Neural cell (in vitro differentiated cells): ENCODE results near the gene TOP2B. TPM values are rescaled to one million over a fixed set of nuclear protein-coding genes. Genes with fewer than 3 reads are reported as not detected.

Source experiments
- H2AFZ ChIP-seq: fragments of 200-600, 300-800 bp; sonication (generic), shearing (Covaris generic); 2 replicates; pipeline ENCODE4 v1.6.0; 2014; ENCODE audit warnings: low read depth, mild to moderate bottlenecking, antibody characterized with exemption, low read length, moderate library complexity
- H3F3A ChIP-seq: fragments of 200-600 bp; shearing (Covaris generic); 2 replicates; pipeline ENCODE4 v1.6.1; 2016; ENCODE audit warnings: mild to moderate bottlenecking, moderate library complexity, mixed read lengths, antibody characterized with exemption, low read length; ENCODE audit not compliant: insufficient read depth, poor library complexity, severe bottlenecking
- H3K27ac ChIP-seq: fragments of 200-600, 300-800 bp; sonication (generic), shearing (Covaris generic); 2 replicates; pipeline ENCODE4 v1.5.1; 2014; ENCODE audit warnings: mild to moderate bottlenecking, low read length, moderate library complexity
- H3K27me3 ChIP-seq: fragments of 300-800, 200-600 bp; sonication (generic), shearing (Covaris generic); 2 replicates; pipeline ENCODE4 v1.6.0; 2014; ENCODE audit warnings: mild to moderate bottlenecking, low read depth, low read length, moderate library complexity; ENCODE audit not compliant: insufficient read depth
- H3K36me3 ChIP-seq: fragments of 300-800, 200-600 bp; sonication (generic), shearing (Covaris generic); 2 replicates; pipeline ENCODE4 v1.5.1; 2014; ENCODE audit warnings: mild to moderate bottlenecking, antibody characterized with exemption, low read length, moderate library complexity; ENCODE audit not compliant: insufficient read depth
- H3K4me2 ChIP-seq: fragments of 300-800, 200-600 bp; sonication (generic), shearing (Covaris generic); 2 replicates; pipeline ENCODE4 v1.6.0; 2014; ENCODE audit warnings: mild to moderate bottlenecking, low read length
- H3K4me3 ChIP-seq: fragments of 300-800, 200-600 bp; sonication (generic), shearing (Covaris generic); 2 replicates; pipeline ENCODE4 v1.5.1; 2014; ENCODE audit warnings: mild to moderate bottlenecking, low read length, moderate library complexity
- H3K79me2 ChIP-seq: fragments of 200-600 bp; shearing (Covaris generic); replicated peaks from 2 replicates; pipeline ENCODE4 v1.6.0; 2014; ENCODE audit warnings: mild to moderate bottlenecking, low read length, moderate library complexity; ENCODE audit not compliant: insufficient read depth
- H3K9ac ChIP-seq: fragments of 300-800, 200-600 bp; sonication (generic), shearing (Covaris generic); 2 replicates; pipeline ENCODE4 v1.6.1; 2016; ENCODE audit warnings: mild to moderate bottlenecking, low read length, mixed read lengths
- H3K9me2 ChIP-seq: fragments of 200-600 bp; shearing (Covaris generic); 2 replicates; pipeline ENCODE4 v1.6.1; 2016; ENCODE audit warnings: mild to moderate bottlenecking, low read length, mixed read lengths; ENCODE audit not compliant: insufficient read depth
- H3K9me3 ChIP-seq: fragments of 200-600, 300-800 bp; sonication (generic), shearing (Covaris generic); 2 replicates; pipeline ENCODE4 v1.6.1; 2016; ENCODE audit warnings: mild to moderate bottlenecking, mixed run types, low read length, moderate library complexity, mixed read lengths
- H4K20me1 ChIP-seq: fragments of 200-600 bp; shearing (Covaris generic); 2 replicates; pipeline ENCODE4 v1.6.1; 2016; ENCODE audit warnings: mild to moderate bottlenecking, mixed run types; ENCODE audit not compliant: insufficient read depth
- CTCF ChIP-seq: fragments of 450-650 bp; IDR thresholded peaks from 2 replicates; pipeline ENCODE4 v1.5.1; 2014; ENCODE audit warnings: antibody characterized with exemption, mild to moderate bottlenecking, moderate library complexity; ENCODE audit not compliant: poor library complexity, severe bottlenecking
- EP300 ChIP-seq: fragments of 450-650 bp; conservative IDR thresholded peaks from 2 replicates; pipeline ENCODE4 v1.6.1; 2014; ENCODE audit warnings: antibody characterized with exemption, mild to moderate bottlenecking, moderate library complexity; ENCODE audit not compliant: poor library complexity, severe bottlenecking
- EZH2 ChIP-seq: fragments of 200-600, 300-800 bp; shearing (Covaris generic), sonication (generic); IDR thresholded peaks from 2 replicates; pipeline ENCODE4 v1.6.1; 2014; ENCODE audit warnings: antibody characterized with exemption, low read length, borderline replicate concordance, mild to moderate bottlenecking; ENCODE audit not compliant: insufficient read depth, poor library complexity, severe bottlenecking
- MXI1 ChIP-seq: fragments of 450-650 bp; conservative IDR thresholded peaks from 2 replicates; pipeline ENCODE4 v1.6.1; 2014; ENCODE audit warnings: antibody characterized with exemption, mild to moderate bottlenecking; ENCODE audit not compliant: poor library complexity, severe bottlenecking
- POLR2AphosphoS5 ChIP-seq: IDR thresholded peaks from 2 replicates; pipeline ENCODE4 v1.6.1; 2012
- RAD21 ChIP-seq: fragments of 450-650 bp; conservative IDR thresholded peaks from 2 replicates; pipeline ENCODE4 v1.6.1; 2014; ENCODE audit warnings: antibody characterized with exemption, mild to moderate bottlenecking, moderate library complexity
- REST ChIP-seq: IDR thresholded peaks from 2 replicates; pipeline ENCODE4 v1.6.1; 2012; ENCODE audit warnings: borderline replicate concordance
- SMC3 ChIP-seq: fragments of 450-650 bp; conservative IDR thresholded peaks from 2 replicates; pipeline ENCODE4 v1.6.1; 2014; ENCODE audit warnings: antibody characterized with exemption, mild to moderate bottlenecking, moderate library complexity; ENCODE audit not compliant: poor library complexity
- TAF1 ChIP-seq: IDR thresholded peaks from 2 replicates; pipeline ENCODE4 v1.6.1; 2012; ENCODE audit warnings: low read depth
- polyA plus RNA-seq: library from polyadenylated mRNA; depleted of rRNA; stranded (reverse); fragments of >200 nt; gene quantifications from 2 replicates; pipeline ENCODE4 v1.2.3, GENCODE V29; 2014

Gene TOP2B
- polyA plus RNA-seq, 1 donor from 2014 or later: 440 TPM

- Histone ChIP-seq H3K4me2 (no peak overlapping the region), H2AFZ (no peak overlapping the region), H3K27ac (no peak overlapping the region), H3K27me3 (no peaks in the 10 kb centered on the region), H3K79me2 (no peaks in the 10 kb centered on the region), H3K9ac (no peak overlapping the region), H3K36me3 (no peaks in the 10 kb centered on the region), H3F3A (no peaks in the 10 kb centered on the region), H3K9me3 (no peaks in the 10 kb centered on the region), H4K20me1 (no peaks in the 10 kb centered on the region), H3K9me2 (no peaks in the 10 kb centered on the region), H3K4me3 (no peak overlapping the region)
- TF ChIP-seq MXI1 (no peak), TAF1 (no peak), POLR2AphosphoS5 (no peak), REST (no peak)
Observed at GRCh38 chr3:25555695-25556437, 108.8 kb downstream of the TOP2B start.

GRCh38 chr3:25554376-25554775 lies 110.3 kb downstream of the TOP2B start:
- H2AFZ ChIP-seq: no peak overlapping the region
- no peaks in the 10 kb centered on the region for H3F3A ChIP-seq
- no peaks in the 10 kb centered on the region for H3K9me2 ChIP-seq
- H3K4me3 ChIP-seq: no peak overlapping the region
- H3K9ac ChIP-seq: no peak overlapping the region
- H3K79me2 ChIP-seq: no peaks in the 10 kb centered on the region
- H3K9me3 ChIP-seq: no peaks in the 10 kb centered on the region
- no peaks in the 10 kb centered on the region for H4K20me1 ChIP-seq
- H3K36me3 ChIP-seq: no peaks in the 10 kb centered on the region
- TF ChIP-seq CTCF (no peak), EZH2 (no peak), SMC3 (no peak), REST (no peak), MXI1 (no peak), POLR2AphosphoS5 (no peak), EP300 (no peak), RAD21 (no peak), TAF1 (no peak)
- H3K27me3 ChIP-seq: no peaks in the 10 kb centered on the region
- H3K4me2 ChIP-seq: no peak overlapping the region
- H3K27ac ChIP-seq: no peak overlapping the region
